IPS-15b (cell line): ENCODE measurements around the gene TNPO1.
A peak's percentile ranks its signal among the peaks of the same experiment; 100 is the strongest.
"Not testable (repeated sequence)": the region's sequence is repeated elsewhere in the genome, so short reads cannot be mapped to it uniquely, and the experiment has no call there.

ENCODE experiments used
- H3K27me3 ChIP-seq: one replicate; pipeline ENCODE4 v1.6.1; 2013; ENCODE audit warnings: low read length; ENCODE audit not compliant: control insufficient read depth, insufficient read depth
- H3K36me3 ChIP-seq: one replicate; pipeline ENCODE4 v1.6.1; 2013; ENCODE audit warnings: low read length; ENCODE audit not compliant: control insufficient read depth, insufficient read depth
- H3K4me1 ChIP-seq: one replicate; pipeline ENCODE4 v1.6.1; 2013; ENCODE audit warnings: mild to moderate bottlenecking, low read length; ENCODE audit not compliant: control insufficient read depth, insufficient read depth
- H3K4me3 ChIP-seq: one replicate; pipeline ENCODE4 v1.5.1; 2013; ENCODE audit warnings: low read depth, low read length
- H3K9ac ChIP-seq: one replicate; pipeline ENCODE4 v1.6.1; 2013; ENCODE audit warnings: low read depth, mild to moderate bottlenecking, low read length
- H3K9me3 ChIP-seq: one replicate; pipeline ENCODE4 v1.6.1; 2013; ENCODE audit warnings: mild to moderate bottlenecking, low read length; ENCODE audit not compliant: control insufficient read depth, insufficient read depth

The TNPO1 gene

DNA sequence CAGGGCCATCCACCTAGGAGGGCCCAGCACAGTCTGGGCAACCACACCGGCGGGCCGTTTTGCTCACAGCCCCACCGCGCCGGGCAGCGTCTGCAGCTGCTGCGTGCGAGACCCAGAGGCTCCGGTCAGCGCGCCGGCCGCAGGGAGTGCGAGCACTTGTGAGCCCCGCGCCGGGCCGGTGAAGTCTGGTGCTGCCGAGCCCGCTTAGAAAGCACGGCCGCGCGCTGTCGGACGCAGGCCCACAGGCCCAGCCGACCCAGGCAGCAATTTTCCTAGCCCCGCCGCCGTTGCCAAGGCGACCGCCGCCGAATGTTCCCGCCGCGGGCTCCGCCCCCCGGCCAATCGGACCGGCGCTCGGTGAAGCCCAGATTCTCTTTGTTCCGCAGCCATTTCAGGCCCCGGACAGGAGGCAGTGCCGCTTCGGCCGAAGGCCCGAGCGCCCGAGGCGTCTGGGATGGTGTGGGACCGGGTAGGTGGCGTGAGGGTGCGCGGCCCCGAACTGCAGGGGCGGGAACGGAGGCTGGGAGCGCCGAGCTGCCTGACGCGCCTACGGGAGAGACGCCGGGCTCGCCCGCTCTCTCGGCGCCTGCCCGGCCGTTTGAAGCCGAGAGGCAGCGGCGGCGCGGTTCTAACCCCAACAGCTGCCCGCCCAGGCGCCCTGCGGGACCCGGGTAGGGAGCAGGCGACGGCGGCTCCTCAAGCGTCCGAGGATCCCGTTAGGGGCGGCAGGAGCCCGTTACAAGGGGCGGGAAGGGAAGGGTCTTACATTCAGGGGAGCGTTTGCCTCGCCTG, at the start of gene TNPO1:
Gene TNPO1 (plus strand): TSS at position 378 of the 792 bp plus-strand sequence. CDS start 77 bp downstream, at position 455.
- H3K4me3 ChIP-seq, result peak within 1 kb of the TSS; percentile 81
- H3K36me3 ChIP-seq, result no peaks in the 10 kb centered on the region
- peak within 1 kb of the TSS; percentile 74 for H3K9ac ChIP-seq
- H3K27me3 ChIP-seq, result peaks cover 4% of the 10 kb centered on the region
- peaks cover 13% of the 10 kb centered on the region for H3K4me1 ChIP-seq
- H3K9me3 ChIP-seq, result no peaks in the 10 kb centered on the region

- Histone ChIP-seq H3K9me3 (no peaks in the 10 kb centered on the region), H3K9ac (no peak overlapping the region), H3K4me3 (no peak overlapping the region), H3K4me1 (no peaks in the 10 kb centered on the region), H3K36me3 (no peaks in the 10 kb centered on the region), H3K27me3 (no peaks in the 10 kb centered on the region)
These were observed 49.0 kb upstream of the TNPO1 start for GRCh38 chr5:72767289-72768010.

DNA sequence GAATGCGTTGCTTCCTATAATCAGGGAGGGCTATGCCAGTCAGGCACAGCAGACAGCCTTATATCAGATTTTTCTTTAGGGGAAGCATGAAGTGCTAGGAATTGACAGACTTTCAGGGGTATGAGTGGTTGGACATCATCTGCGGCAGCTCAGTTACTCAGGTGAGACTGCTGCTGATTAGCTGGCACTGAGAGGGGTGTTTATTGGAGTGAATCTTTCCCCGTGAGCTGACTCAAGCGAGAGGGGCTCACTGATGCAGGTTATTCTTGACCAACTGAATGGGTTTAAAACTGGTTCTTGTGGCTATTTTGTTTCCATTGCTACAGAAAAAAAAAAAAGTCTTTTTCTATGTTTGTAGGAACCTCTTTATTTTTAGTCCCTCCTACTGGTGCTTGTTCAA, 46.2 kb upstream of the TNPO1 start:
- Histone ChIP-seq H3K36me3 (no peaks in the 10 kb centered on the region), H3K4me3 (no peak overlapping the region)

GRCh38 chr5:72776684-72777083, 39.8 kb upstream of the TNPO1 start:
- Histone ChIP-seq H3K36me3 (no peaks in the 10 kb centered on the region), H3K27me3 (no peaks in the 10 kb centered on the region), H3K9ac (no peak overlapping the region), H3K4me1 (no peaks in the 10 kb centered on the region), H3K4me3 (no peak overlapping the region), H3K9me3 (no peaks in the 10 kb centered on the region)

More for the DNA sequence above, 46.2 kb upstream of the TNPO1 start:
- no peak overlapping the region for H3K9ac ChIP-seq
- H3K9me3 ChIP-seq, result no peaks in the 10 kb centered on the region
- H3K27me3 ChIP-seq, result no peaks in the 10 kb centered on the region
- H3K4me1 ChIP-seq, result no peaks in the 10 kb centered on the region

- H3K4me1 ChIP-seq, result no peaks in the 10 kb centered on the region
- no peak overlapping the region for H3K4me3 ChIP-seq
- H3K36me3 ChIP-seq, result no peaks in the 10 kb centered on the region
- no peak overlapping the region for H3K9ac ChIP-seq
- no peaks in the 10 kb centered on the region for H3K9me3 ChIP-seq
- H3K27me3 ChIP-seq, result no peaks in the 10 kb centered on the region
These were observed 36.9 kb upstream of the TNPO1 start for GRCh38 chr5:72779520-72779919.

DNA sequence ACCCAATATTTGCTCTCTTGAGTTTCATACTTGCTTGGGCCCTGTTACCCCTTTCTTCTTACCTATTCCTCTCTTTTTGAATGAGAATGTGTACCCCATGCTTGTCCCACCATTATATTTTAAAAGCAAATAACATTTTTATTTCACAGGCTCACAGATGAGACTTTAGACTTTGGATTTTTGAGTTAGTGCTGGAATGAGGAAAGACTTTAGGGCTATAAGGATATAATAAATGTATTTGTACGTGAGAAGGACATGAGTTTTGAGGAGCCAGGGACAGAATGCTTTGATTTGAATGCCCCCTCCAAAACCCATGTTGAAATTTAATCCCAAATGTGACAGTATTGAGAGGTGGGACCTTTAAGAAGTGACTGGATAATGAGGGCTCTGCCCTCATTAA, 33.1 kb upstream of the TNPO1 start:
- Histone ChIP-seq H3K9ac (no peak overlapping the region), H3K36me3 (no peaks in the 10 kb centered on the region), H3K27me3 (no peaks in the 10 kb centered on the region), H3K4me3 (no peak overlapping the region), H3K4me1 (no peaks in the 10 kb centered on the region), H3K9me3 (no peaks in the 10 kb centered on the region)

- no peaks in the 10 kb centered on the region for H3K27me3 ChIP-seq
- no peak overlapping the region for H3K4me3 ChIP-seq
- H3K36me3 ChIP-seq, result no peaks in the 10 kb centered on the region
- no peak overlapping the region for H3K9ac ChIP-seq
- H3K9me3 ChIP-seq, result no peaks in the 10 kb centered on the region
- H3K4me1 ChIP-seq, result no peaks in the 10 kb centered on the region
These were observed 32.3 kb upstream of the TNPO1 start for GRCh38 chr5:72784129-72784528.

- Histone ChIP-seq H3K4me1 (no peaks in the 10 kb centered on the region), H3K4me3 (no peak overlapping the region), H3K9me3 (no peaks in the 10 kb centered on the region), H3K36me3 (no peaks in the 10 kb centered on the region), H3K9ac (no peak overlapping the region), H3K27me3 (no peaks in the 10 kb centered on the region)
These were observed 30.7 kb upstream of the TNPO1 start for GRCh38 chr5:72785801-72786200.

DNA sequence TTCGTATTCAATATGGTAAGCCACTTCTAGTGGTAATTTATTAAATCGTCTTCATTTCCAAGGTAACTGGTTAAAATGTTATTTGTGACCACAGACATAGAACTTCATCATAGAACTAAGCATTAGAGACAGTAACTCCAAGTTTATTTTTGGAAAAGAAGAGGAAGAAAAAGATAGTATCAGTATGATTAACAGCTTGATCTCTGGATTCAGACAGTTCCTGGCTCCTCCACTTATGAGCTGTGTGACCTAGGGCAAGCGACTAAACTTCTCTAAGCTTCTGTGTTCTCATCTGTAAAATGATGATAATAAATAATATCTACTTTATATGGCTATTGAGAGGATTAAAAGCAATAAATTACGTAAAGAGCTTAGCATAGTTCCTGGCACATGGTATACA, 29.8 kb upstream of the TNPO1 start:
- Histone ChIP-seq H3K9ac (no peak overlapping the region), H3K36me3 (no peaks in the 10 kb centered on the region), H3K27me3 (no peaks in the 10 kb centered on the region), H3K9me3 (no peaks in the 10 kb centered on the region), H3K4me1 (no peaks in the 10 kb centered on the region), H3K4me3 (no peak overlapping the region)

- Histone ChIP-seq H3K4me1 (no peaks in the 10 kb centered on the region), H3K9me3 (no peaks in the 10 kb centered on the region), H3K36me3 (no peaks in the 10 kb centered on the region), H3K27me3 (no peaks in the 10 kb centered on the region), H3K9ac (no peak overlapping the region), H3K4me3 (no peak overlapping the region)
These were observed 27.5 kb upstream of the TNPO1 start for GRCh38 chr5:72788866-72789505.

GRCh38 chr5:72790186-72790585, 26.3 kb upstream of the TNPO1 start:
- no peak overlapping the region for H3K9ac ChIP-seq
- H3K36me3 ChIP-seq, result no peaks in the 10 kb centered on the region
- H3K27me3 ChIP-seq, result no peaks in the 10 kb centered on the region
- no peaks in the 10 kb centered on the region for H3K4me1 ChIP-seq
- no peak overlapping the region for H3K4me3 ChIP-seq
- no peaks in the 10 kb centered on the region for H3K9me3 ChIP-seq

- H3K4me1 ChIP-seq, H3K4me3 ChIP-seq, H3K9ac ChIP-seq, H3K9me3 ChIP-seq, H3K36me3 ChIP-seq, H3K27me3 ChIP-seq: not testable (repeated sequence)
These were observed 23.8 kb upstream of the TNPO1 start for GRCh38 chr5:72792662-72793061.
